Stimulated activated memory B cell treated with anti-CD40 and anti-IgM and Interleukin-4, amounts not matched to agents 10 μg/mL and 1 μg/mL and 100 μg/mL, for 72 hours (primary cell): ENCODE measurements around the gene EFCAB10.
"Not testable (repeated sequence)": the region's sequence is repeated elsewhere in the genome, so short reads cannot be mapped to it uniquely, and the experiment has no call there.

Experiments used
- ATAC-seq: fragments of 150-1000 bp; cut with Tn5 transposase; 2 replicates; pipeline ENCODE4 v1.10.0; 2021
- H3K27ac Mint-ChIP-seq: one replicate; pipeline ENCODE4 v1.8.0; 2022; ENCODE audit warnings: mild to moderate bottlenecking, mixed read lengths
- H3K27me3 Mint-ChIP-seq: one replicate; pipeline ENCODE4 v1.8.0; 2022; ENCODE audit warnings: mixed read lengths
- H3K36me3 Mint-ChIP-seq: one replicate; pipeline ENCODE4 v1.8.0; 2022; ENCODE audit warnings: mixed read lengths
- H3K4me1 Mint-ChIP-seq: one replicate; pipeline ENCODE4 v1.8.0; 2022; ENCODE audit warnings: mixed read lengths
- H3K4me3 Mint-ChIP-seq: one replicate; pipeline ENCODE4 v1.8.0; 2022; ENCODE audit warnings: mild to moderate bottlenecking, moderate library complexity, mixed read lengths
- H3K9me3 Mint-ChIP-seq: one replicate; pipeline ENCODE4 v1.8.0; 2022; ENCODE audit warnings: mixed read lengths

The EFCAB10 gene

DNA sequence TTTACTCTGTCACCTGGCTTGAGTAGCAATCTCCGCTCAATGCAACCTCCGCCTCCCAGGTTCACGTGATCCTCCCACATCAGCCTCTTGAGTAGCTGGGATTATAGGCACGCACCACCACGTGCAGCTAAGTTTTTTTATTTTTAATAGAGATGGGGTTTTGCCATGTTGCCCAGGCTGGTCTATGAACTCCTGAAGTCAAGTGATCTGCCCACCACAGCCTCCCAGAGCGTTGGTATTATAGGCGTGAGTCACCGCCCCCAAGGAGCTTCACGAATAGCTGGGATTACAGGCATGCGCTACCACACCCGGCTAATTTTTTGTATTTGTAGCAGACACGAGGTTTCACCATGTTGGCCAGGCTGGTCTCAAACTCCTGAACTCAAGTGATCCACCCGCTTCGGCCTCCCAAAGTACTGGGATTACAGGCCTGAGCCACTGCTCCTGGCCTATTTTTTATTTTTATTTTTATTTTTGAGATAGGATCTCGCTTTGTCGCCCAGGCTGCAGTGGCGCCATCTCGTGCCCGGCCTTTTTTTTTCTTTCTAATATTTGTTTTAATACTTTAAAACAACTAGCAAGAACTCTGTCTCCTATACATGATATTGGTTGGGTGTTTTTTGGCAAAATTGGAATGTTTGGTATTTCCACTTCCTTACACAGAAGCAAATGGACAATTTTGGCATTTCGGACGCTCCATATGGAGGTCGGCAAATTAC, 1.1 kb downstream of the EFCAB10 start:
- Mint-ChIP-seq H3K27ac (no peak overlapping the region), H3K4me3 (no peak overlapping the region), H3K4me1 (peaks cover 10% of the 10 kb centered on the region), H3K27me3 (no peaks in the 10 kb centered on the region), H3K36me3 (no peaks in the 10 kb centered on the region), H3K9me3 (no peaks in the 10 kb centered on the region)
- no peak for ATAC-seq

DNA sequence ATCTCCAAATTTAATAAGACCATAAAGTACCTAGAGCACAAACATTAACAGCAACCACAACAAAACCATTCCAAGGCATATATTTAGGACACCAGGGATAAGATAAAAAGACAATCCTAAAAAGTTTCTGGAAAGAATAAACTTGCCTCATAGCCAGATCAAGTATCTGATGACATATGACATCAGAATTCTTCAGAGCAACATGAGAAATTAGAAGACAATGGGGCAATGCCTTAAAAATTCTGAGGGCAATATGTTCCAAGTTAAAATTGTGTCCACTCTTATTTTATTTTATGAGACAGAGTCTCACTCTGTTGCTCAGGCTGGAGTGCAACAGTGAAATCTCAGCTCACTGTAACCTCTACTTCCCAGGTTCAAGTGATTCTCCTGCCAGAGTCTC, 2.8 kb downstream of the EFCAB10 start:
- Mint-ChIP-seq H3K36me3 (no peaks in the 10 kb centered on the region), H3K27ac (no peak overlapping the region), H3K4me1 (peaks cover 10% of the 10 kb centered on the region), H3K27me3 (no peaks in the 10 kb centered on the region), H3K9me3 (no peaks in the 10 kb centered on the region), H3K4me3 (no peak overlapping the region)
- no peak for ATAC-seq

DNA sequence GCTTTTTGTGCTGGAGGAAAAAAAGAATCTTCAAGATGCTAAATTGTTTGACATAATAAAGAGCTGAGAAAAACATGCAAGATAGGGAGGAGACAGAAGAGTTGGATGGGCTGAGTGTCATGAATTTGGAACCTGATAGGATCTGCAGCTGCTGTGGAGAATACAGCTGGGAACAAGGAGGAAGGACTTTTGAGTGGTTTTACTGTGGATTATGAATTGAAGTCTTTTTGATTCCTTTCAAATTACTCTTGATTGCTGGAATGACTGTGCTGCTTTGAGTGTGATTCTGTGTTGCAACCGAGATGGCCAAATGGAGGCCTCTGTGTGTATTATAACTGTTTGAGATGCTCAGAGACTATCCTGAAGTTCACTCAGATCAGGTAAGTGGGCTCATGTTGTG, 4.0 kb downstream of the EFCAB10 start:
- no peaks in the 10 kb centered on the region for H3K9me3 Mint-ChIP-seq
- peaks cover 1% of the 10 kb centered on the region for H3K36me3 Mint-ChIP-seq
- H3K27ac Mint-ChIP-seq: no peak overlapping the region
- peaks cover 10% of the 10 kb centered on the region for H3K4me1 Mint-ChIP-seq
- no peak overlapping the region for H3K4me3 Mint-ChIP-seq
- no peaks in the 10 kb centered on the region for H3K27me3 Mint-ChIP-seq
- ATAC-seq: no peak

DNA sequence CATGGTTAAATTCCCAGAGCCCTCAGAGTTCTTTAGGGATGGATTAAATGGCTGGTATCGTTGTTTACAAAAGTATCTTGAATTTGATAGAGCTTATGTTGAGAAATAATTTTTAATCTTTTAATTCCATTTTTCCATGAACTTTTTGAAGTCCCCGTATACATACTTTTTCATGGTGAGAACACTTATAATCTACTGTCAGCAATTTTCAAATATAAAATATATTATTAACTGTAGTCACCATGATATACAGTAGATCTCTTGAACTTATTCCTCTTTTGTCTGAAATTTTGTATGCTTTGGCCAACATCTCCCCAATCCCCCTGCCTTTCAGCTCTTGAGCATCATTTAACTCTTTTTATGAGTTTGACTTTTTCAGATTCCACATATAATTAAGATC, 9.4 kb downstream of the EFCAB10 start:
- H3K9me3 Mint-ChIP-seq: no peaks in the 10 kb centered on the region
- H3K4me3 Mint-ChIP-seq: no peak overlapping the region
- peaks cover 22% of the 10 kb centered on the region for H3K36me3 Mint-ChIP-seq
- H3K27me3 Mint-ChIP-seq: no peaks in the 10 kb centered on the region
- H3K27ac Mint-ChIP-seq: no peak overlapping the region
- no peaks in the 10 kb centered on the region for H3K4me1 Mint-ChIP-seq
- no peak for ATAC-seq

DNA sequence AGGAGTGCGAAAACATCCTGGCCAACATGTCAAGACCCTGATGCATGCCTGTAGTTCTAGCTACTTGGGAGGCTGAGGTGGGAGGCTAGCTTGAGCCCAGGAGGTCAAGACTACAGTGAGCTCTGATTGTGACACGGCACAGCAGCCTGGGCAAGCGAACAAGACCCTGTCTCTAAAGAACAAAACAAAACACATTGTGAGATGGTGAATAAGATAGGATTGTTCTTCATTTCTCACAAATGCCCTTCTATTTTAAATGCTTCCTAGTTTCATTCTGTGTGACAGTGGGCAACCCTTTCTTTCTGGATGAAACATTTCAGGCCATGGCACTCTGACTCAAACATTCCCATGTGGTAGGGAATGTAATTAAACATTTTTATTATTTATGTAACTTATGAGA, 13.5 kb downstream of the EFCAB10 start:
- H3K4me3 Mint-ChIP-seq: no peak overlapping the region
- H3K4me1 Mint-ChIP-seq: no peaks in the 10 kb centered on the region
- peaks cover 38% of the 10 kb centered on the region for H3K36me3 Mint-ChIP-seq
- H3K9me3 Mint-ChIP-seq: no peaks in the 10 kb centered on the region
- no peak overlapping the region for H3K27ac Mint-ChIP-seq
- no peak for ATAC-seq
- no peaks in the 10 kb centered on the region for H3K27me3 Mint-ChIP-seq

DNA sequence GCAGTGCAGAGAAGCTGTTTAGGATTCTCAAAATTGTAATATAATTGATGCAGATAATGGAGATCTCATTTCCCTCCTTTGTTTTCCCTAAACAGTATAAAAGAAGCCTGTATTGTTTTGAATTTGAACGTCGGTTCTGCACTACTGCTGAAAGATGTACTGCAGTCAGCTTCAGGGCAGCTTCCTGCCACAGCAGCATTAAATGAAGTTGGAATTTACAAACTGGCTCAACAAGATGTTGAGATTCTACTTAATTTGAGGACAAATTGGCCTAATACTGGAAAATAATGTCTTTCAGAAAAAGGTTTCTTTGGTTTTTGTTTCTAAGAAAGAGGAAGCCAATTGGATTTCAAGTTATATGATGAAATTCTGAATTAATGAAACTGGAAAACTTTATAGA, 14.3 kb downstream of the EFCAB10 start:
- H3K9me3 Mint-ChIP-seq: no peaks in the 10 kb centered on the region
- H3K27me3 Mint-ChIP-seq: no peaks in the 10 kb centered on the region
- no peak overlapping the region for H3K4me3 Mint-ChIP-seq
- no peaks in the 10 kb centered on the region for H3K4me1 Mint-ChIP-seq
- H3K27ac Mint-ChIP-seq: no peak overlapping the region
- H3K36me3 Mint-ChIP-seq: peaks cover 41% of the 10 kb centered on the region
- no peak for ATAC-seq

DNA sequence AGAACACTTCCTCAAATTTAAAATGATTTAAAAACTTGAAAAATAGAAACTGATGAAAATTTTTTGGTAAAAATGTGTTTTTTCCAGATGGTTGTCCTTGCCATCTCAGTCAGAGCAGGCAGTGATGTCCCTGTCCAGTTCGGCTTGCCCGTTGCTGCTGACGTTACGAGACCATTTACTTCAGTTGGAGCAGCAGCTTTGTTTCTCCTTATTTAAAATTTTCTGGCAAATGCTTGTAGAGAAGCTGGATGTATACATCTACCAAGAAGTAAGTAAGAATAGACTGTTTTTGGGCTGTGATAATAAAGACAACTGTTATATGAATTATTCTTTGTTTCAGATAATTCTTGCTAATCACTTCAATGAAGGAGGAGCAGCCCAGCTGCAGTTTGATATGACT, 16.1 kb downstream of the EFCAB10 start:
- H3K4me1 Mint-ChIP-seq: no peaks in the 10 kb centered on the region
- peaks cover 42% of the 10 kb centered on the region for H3K36me3 Mint-ChIP-seq
- ATAC-seq: no peak
- H3K9me3 Mint-ChIP-seq: no peaks in the 10 kb centered on the region
- H3K4me3 Mint-ChIP-seq: no peak overlapping the region
- no peaks in the 10 kb centered on the region for H3K27me3 Mint-ChIP-seq
- H3K27ac Mint-ChIP-seq: no peak overlapping the region

DNA sequence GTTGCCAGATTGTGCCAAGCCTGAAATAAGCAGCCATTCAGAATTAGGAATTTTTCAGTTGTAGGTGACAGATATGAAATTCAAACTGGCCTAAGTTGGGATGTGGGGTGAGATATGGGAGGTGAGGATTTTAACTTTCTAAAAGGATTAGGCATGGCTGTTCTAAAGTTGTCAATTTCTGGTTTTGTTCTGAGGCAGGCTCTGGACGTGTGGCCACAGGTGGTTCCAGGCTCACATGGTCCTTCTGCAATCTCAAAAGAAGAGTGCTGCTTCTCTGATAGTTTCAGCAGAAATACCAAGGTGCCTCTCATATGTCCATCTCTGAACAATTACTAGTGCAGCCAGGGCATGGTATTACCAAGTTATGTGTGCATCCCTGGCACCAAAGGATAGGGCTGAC, 21.4 kb downstream of the EFCAB10 start:
- Mint-ChIP-seq H3K27ac (no peak overlapping the region), H3K27me3 (no peaks in the 10 kb centered on the region), H3K36me3 (peaks cover 33% of the 10 kb centered on the region)

DNA sequence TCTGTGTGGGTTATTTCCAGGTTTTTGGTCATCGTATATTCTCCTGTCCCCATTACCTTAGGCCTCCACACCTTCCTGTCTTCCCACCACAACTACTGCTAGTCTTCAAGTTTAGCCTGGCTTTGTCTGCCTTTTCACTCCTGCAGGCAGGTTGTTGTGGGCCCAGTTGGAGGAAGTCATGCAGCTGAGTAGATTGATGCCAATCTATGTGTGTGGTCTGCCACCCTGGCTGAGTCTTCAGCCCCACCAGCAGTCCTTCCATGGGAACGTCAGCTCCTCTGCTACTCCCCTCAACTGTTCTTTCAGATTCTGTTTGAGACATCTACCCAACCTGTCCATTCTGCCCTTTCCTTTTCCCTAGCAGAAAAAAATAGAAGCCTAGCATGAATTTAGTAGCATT, 43.0 kb downstream of the EFCAB10 start:
- H3K9me3 Mint-ChIP-seq: no peaks in the 10 kb centered on the region
- H3K4me3 Mint-ChIP-seq: no peak overlapping the region
- no peak overlapping the region for H3K27ac Mint-ChIP-seq
- peaks cover 7% of the 10 kb centered on the region for H3K4me1 Mint-ChIP-seq
- H3K36me3 Mint-ChIP-seq: peaks cover 20% of the 10 kb centered on the region
- H3K27me3 Mint-ChIP-seq: no peaks in the 10 kb centered on the region
- no peak for ATAC-seq

More for the DNA sequence above, 21.4 kb downstream of the EFCAB10 start:
- Mint-ChIP-seq H3K9me3 (no peaks in the 10 kb centered on the region), H3K4me1 (no peaks in the 10 kb centered on the region), H3K4me3 (no peak overlapping the region)
- ATAC-seq: no peak

DNA sequence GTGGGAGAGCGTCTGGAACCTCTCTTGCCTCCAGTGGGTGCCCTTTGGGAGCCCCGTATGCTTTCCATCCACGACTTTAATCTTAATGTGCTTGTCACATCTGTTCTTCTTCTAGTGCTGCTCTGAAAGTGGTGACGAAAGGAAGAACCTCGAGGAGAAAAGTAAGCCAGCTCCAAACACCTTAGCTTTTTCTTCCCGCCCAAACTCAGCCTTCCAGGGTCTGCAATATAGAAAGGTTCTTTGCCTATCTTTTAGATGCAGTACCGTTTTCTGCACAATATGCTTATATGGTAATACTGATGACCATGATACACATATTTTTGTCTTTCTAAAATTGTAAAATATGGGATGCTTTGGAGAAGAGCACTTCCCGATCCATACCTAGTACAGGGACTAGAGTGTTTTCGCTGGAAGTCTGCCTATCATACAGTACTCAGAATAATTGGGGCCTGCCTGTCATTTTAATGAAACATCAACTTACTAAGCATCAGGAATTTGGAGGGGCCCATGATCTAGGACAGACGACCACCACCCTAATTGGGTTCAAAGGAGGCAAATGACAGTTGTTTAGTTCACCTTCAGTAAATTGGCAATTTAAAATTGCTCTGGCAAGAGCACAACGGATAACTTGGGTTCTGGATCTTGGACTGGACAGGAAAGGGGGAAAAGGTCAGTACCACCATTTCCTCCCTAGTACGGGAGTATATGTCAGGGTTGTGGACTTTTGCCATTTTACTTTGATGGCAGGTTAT, 48.4 kb downstream of the EFCAB10 start:
- Mint-ChIP-seq H3K27ac (peak overlapping the region; percentile 86), H3K4me3 (peak overlapping the region; percentile 89)
- ATAC-seq: no peak

DNA sequence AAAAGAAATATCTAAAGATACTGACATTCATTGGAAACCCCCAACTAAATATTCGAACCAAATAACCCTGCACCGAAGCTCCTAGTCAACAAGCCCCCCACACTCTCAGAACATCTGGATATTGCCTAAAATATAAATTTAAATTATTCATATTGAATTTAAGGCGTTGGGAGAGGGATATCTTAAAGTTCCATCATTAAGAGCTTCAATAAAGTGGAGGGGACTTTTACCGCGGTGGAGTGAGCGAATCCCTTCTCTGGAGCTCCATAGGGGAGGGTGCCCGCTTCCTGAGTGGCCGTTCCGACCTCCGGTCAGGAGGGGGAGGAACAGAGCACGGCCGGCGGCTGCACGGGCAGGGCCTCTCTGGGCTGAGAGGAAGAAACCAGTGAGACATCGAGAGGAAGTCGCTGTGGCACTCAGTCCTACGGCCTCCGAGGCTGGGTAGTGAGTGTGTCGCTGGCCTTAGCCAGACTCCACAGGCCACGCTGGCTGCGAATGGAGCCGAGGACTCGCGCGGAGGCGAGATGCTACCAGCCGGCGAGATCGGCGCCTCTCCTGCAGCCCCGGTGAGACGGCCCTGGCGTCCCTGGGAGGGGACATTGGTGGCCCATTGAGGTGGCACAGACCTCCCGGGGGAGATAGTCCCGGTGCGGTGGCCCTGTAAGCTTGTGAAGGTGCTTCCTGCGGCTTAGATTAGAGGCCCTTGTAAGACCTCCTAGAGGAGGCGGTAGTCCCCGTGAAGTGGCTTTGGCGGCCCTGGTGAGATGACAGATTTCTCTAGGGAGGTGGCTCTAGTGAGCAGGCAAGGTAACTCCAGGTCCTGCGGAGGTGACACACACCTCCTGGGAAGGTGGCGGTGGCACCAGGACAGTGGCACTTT, 49.3 kb downstream of the EFCAB10 start, which contains the start of gene RINT1:
Gene RINT1, plus strand, starts transcription at position 410 of the 880 bp plus-strand sequence. Its CDS starts 115 bp downstream, at position 525.
- peak within 1 kb of the TSS; percentile 86 for H3K27ac Mint-ChIP-seq
- H3K36me3 Mint-ChIP-seq: no peaks in the 10 kb centered on the region
- peak; percentile 100 for ATAC-seq
- no peaks in the 10 kb centered on the region for H3K27me3 Mint-ChIP-seq
- peak within 1 kb of the TSS; percentile 89 for H3K4me3 Mint-ChIP-seq
- H3K9me3 Mint-ChIP-seq: no peaks in the 10 kb centered on the region
- H3K4me1 Mint-ChIP-seq: peaks cover 25% of the 10 kb centered on the region

More for the DNA sequence above, 48.4 kb downstream of the EFCAB10 start:
- peaks cover 25% of the 10 kb centered on the region for H3K4me1 Mint-ChIP-seq
- H3K36me3 Mint-ChIP-seq: no peaks in the 10 kb centered on the region
- H3K27me3 Mint-ChIP-seq: no peaks in the 10 kb centered on the region
- H3K9me3 Mint-ChIP-seq: no peaks in the 10 kb centered on the region

DNA sequence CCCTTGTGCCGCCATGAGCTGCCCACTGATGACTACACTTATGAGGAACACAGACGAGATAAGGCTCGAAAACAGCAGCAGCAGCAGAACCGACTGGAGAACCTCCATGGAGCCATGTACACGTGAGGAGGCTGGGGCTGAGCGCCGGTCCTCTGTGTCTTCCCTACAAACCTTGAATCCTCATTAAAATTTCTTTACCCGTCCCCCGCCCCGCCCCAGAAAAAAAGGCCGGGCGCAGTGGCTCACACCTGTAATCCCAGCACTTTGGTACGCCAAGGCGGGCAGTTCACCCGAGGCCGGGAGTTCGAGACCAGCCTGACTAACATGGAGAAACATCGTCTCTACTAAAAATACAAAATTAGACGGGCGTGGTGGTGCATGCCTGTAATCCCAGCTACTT, 50.7 kb downstream of the EFCAB10 start:
- no peak overlapping the region for H3K27ac Mint-ChIP-seq
- no peaks in the 10 kb centered on the region for H3K27me3 Mint-ChIP-seq
- ATAC-seq: no peak
- H3K9me3 Mint-ChIP-seq: no peaks in the 10 kb centered on the region
- no peaks in the 10 kb centered on the region for H3K36me3 Mint-ChIP-seq
- H3K4me1 Mint-ChIP-seq: peaks cover 25% of the 10 kb centered on the region
- H3K4me3 Mint-ChIP-seq: peak overlapping the region; percentile 18

DNA sequence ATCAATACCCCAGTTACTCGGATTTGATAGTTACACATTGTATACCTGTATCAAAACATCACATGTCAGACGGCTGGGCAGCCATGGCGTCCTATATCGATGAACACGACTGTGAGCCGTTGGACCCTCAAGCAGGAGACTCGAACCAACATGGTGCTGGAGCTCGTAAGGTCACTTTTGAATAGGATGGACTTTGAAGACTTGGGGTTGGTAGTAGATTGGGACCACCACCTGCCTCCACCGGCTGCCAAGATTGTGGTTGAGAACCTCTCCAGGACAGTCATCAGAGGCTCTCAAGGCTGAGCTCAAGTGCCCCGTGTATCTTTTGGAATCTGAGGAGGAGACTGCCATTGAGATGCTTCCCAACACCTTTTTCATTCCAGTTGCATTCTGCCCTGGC, 51.2 kb downstream of the EFCAB10 start:
- H3K4me3 Mint-ChIP-seq: peak overlapping the region; percentile 18
- no peaks in the 10 kb centered on the region for H3K36me3 Mint-ChIP-seq
- peaks cover 26% of the 10 kb centered on the region for H3K4me1 Mint-ChIP-seq
- H3K27ac Mint-ChIP-seq: no peak overlapping the region
- no peaks in the 10 kb centered on the region for H3K9me3 Mint-ChIP-seq
- ATAC-seq: no peak
- H3K27me3 Mint-ChIP-seq: no peaks in the 10 kb centered on the region

DNA sequence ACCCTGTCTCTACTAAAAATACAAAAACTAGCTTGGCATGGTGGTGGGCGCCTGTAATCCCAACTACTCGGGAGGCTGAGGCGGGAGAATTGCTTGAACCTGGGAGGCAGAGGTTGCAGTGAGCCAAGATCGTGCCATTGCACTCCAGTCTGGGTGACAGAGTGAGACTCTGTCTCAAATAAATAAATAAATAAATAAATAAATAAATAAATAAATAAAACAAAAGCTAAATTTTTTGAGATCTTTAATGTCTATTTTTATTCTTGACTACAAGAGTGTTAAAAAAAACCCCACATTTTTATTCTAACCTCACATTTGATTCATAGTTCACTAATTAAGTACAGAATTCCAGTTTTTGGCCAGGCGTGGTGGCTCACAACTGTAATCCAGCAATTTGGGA, 53.6 kb downstream of the EFCAB10 start:
- H3K4me1 Mint-ChIP-seq: peaks cover 27% of the 10 kb centered on the region
- ATAC-seq: not testable (repeated sequence)

DNA sequence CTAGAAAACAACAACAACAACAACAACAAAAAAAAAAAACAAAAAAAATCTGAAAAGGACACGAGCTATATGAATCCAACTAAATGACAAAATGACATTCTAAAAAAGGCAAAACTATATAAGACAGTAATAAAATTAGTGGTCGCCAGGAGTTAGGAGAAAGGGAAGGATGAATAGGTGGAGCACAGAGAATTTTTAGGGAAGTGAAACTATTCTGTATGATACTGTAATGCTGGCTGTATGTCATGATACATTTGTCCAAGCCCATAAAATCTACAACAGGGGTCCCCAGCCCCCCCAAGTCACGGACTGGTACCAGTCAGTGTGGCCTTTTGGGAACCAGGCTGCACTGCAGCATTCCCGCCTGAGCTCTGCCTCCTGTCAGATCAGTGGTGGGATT, 56.5 kb downstream of the EFCAB10 start:
- H3K9me3 Mint-ChIP-seq: no peaks in the 10 kb centered on the region
- no peak for ATAC-seq
- peaks cover 24% of the 10 kb centered on the region for H3K4me1 Mint-ChIP-seq
- H3K27ac Mint-ChIP-seq: no peak overlapping the region
- H3K27me3 Mint-ChIP-seq: no peaks in the 10 kb centered on the region
- peak overlapping the region; percentile 13 for H3K4me3 Mint-ChIP-seq
- H3K36me3 Mint-ChIP-seq: no peaks in the 10 kb centered on the region

More for the DNA sequence above, 53.6 kb downstream of the EFCAB10 start:
- H3K27ac Mint-ChIP-seq, H3K36me3 Mint-ChIP-seq, H3K27me3 Mint-ChIP-seq, H3K4me3 Mint-ChIP-seq, H3K9me3 Mint-ChIP-seq: not testable (repeated sequence)
